ENCODE results near the gene ZMAT5. TPM values are rescaled to one million over a fixed set of nuclear protein-coding genes. Genes with fewer than 3 reads are reported as not detected.

Gene ZMAT5
- total and polyA plus RNA-seq, 10 of the 15 experiments (the other 5 are each of a cell fraction or from before 2014, with no cell fraction given) = 2.3 to 43.0 (median 21.9) TPM

GRCh38 chr22:29726512-29727130 lies 40.2 kb downstream of the ZMAT5 start:
- H4K20me1 ChIP-seq (ENCODE audit: control insufficient read depth, insufficient read depth) = no peaks in the 10 kb centered on the region
- H3K4me3 ChIP-seq = no peak overlapping the region
- ATAC-seq (no peak), FAIRE-seq (no peak), DNase-seq (ENCODE audit: low read depth, low spot score) (no peak)
- in situ Hi-C loops (cut with MboI) = no loop called here
- intact Hi-C loops (cut with micrococcal nuclease; ENCODE audit: unreplicated experiment) = loop anchor here (10.0 kb wide), 1 partner anchor 358 kb away; the partner anchor contains the start of gene HORMAD2
- H3K79me2 ChIP-seq (ENCODE audit: control insufficient read depth, insufficient read depth, low read length) = no peaks in the 10 kb centered on the region
- H3K4me2 ChIP-seq (ENCODE audit: control insufficient read depth, insufficient read depth) = no peak overlapping the region
- no peaks in the 10 kb centered on the region for H3K4me1 ChIP-seq (ENCODE audit: control insufficient read depth, insufficient read depth, low read length)
- no peak overlapping the region for H3K27ac ChIP-seq (ENCODE audit: control insufficient read depth, insufficient read depth)
- H3K36me3 ChIP-seq (ENCODE audit: control insufficient read depth in 2 of 2, insufficient read depth in 2 of 2, low read length in 1 of 2) = no peaks in the 10 kb centered on the region; a peak in 1 of 4 replicates
- peaks cover 0 to 2% of the 10 kb centered on the region in 2 experiments; a peak in 1 of 4 replicates for H3K27me3 ChIP-seq (replicated peaks in 1 of 2; ENCODE audit: control insufficient read depth in 2 of 2, insufficient read depth in 2 of 2, low read length in 1 of 2)
- no peak overlapping the region for H3K9ac ChIP-seq (ENCODE audit: control insufficient read depth, insufficient read depth, low read length)
- WGBS (ENCODE audit: insufficient coverage, insufficient replicate concordance, low lambda C conversion rate, missing lambda C conversion rate) = 40% methylated on average over 15 of the region's 15 CpGs
- ChIA-PET RAD21 (ENCODE audit: unreplicated experiment) (interaction anchor here (0.7 kb wide), 1 partner anchor 35 kb away, joined by 5 read pairs; no protein-coding TSS in a partner anchor), CTCF (interaction anchor here (2.5 kb wide), 1 partner anchor 278 kb away, joined by 8 read pairs; no protein-coding TSS in a partner anchor), POLR2A (no interaction called here), SMC1A (ENCODE audit: uncharacterized antibody, unreplicated experiment) (no interaction called here)
- H3K9me3 ChIP-seq (replicated peaks; ENCODE audit: control insufficient read depth, insufficient read depth, low read length) = no peaks in the 10 kb centered on the region
- TF ChIP-seq BCL11A (IDR thresholded peaks at IDR 0.05; ENCODE audit: low read depth, low read length) (no peak), ZBTB4 (CRISPR knock-in tag; IDR thresholded peaks at IDR 0.05) (no peak)
- no peak overlapping the region for H2AFZ ChIP-seq (ENCODE audit: control insufficient read depth, low read depth, low read length)
- no TSS peak for BruUV-seq (replicated peaks)

DNA sequence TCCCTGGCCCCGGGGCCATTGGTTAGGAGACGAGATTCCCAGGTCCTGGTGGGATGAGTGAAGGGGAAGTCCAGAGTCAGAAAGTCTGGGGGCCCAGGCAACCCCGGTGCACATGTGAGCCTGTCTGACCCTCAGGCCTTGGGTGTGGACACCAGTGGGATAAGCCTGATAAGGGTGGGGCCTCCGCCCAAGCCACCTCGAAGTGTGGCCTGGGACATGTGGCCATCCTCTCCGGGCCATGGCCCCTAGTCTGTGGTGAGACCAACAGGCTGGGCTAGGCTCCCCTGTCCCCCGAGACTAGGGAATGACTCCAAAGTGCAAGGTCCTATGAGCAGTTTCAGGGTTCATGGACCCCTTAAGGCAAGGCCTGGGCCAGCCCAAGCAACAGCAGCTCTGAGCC lies 40.7 kb downstream of the ZMAT5 start:
- no peaks in the 10 kb centered on the region for H3K4me1 ChIP-seq (ENCODE audit: control insufficient read depth, insufficient read depth, low read length)
- no TSS peak for BruUV-seq (replicated peaks)
- intact Hi-C loops (cut with micrococcal nuclease; ENCODE audit: unreplicated experiment) = loop anchor here (10.0 kb wide), 1 partner anchor 359 kb away; the partner anchor contains the start of gene HORMAD2
- H2AFZ ChIP-seq (ENCODE audit: control insufficient read depth, low read depth, low read length) = no peak overlapping the region
- no peaks in the 10 kb centered on the region for H4K20me1 ChIP-seq (ENCODE audit: control insufficient read depth, insufficient read depth)
- ATAC-seq (no peak), FAIRE-seq (no peak), DNase-seq (ENCODE audit: low read depth, low spot score) (no peak)
- no peak overlapping the region for H3K4me3 ChIP-seq
- RAD21 ChIA-PET (ENCODE audit: unreplicated experiment) = no interaction called here
- H3K9ac ChIP-seq (ENCODE audit: control insufficient read depth, insufficient read depth, low read length) = no peak overlapping the region
- CTCF ChIA-PET = interaction anchor here (0.6 to 2.5 kb wide), 2 partner anchors 278 to 365 kb away, joined by 3 to 8 read pairs; no protein-coding TSS in a partner anchor
- 17% methylated on average over 6 of the region's 7 CpGs for WGBS (ENCODE audit: insufficient coverage, insufficient replicate concordance, low lambda C conversion rate, missing lambda C conversion rate)
- H3K27me3 ChIP-seq (replicated peaks in 1 of 2; ENCODE audit: control insufficient read depth in 2 of 2, insufficient read depth in 2 of 2, low read length in 1 of 2) = peaks cover 0 to 2% of the 10 kb centered on the region in 2 experiments; a peak in 1 of 4 replicates
- H3K36me3 ChIP-seq (ENCODE audit: control insufficient read depth in 2 of 2, insufficient read depth in 2 of 2, low read length in 1 of 2) = no peaks in the 10 kb centered on the region; a peak in 1 of 4 replicates
- H3K79me2 ChIP-seq (ENCODE audit: control insufficient read depth, insufficient read depth, low read length) = no peaks in the 10 kb centered on the region
- in situ Hi-C loops (cut with MboI) = no loop called here
- H3K27ac ChIP-seq (ENCODE audit: control insufficient read depth, insufficient read depth) = no peak overlapping the region
- H3K4me2 ChIP-seq (ENCODE audit: control insufficient read depth, insufficient read depth) = no peak overlapping the region
- no peaks in the 10 kb centered on the region for H3K9me3 ChIP-seq (replicated peaks; ENCODE audit: control insufficient read depth, insufficient read depth, low read length)
- SMC1A ChIA-PET (ENCODE audit: uncharacterized antibody, unreplicated experiment) = no interaction called here
- POLR2A ChIA-PET = no interaction called here
- TF ChIP-seq USF2 (IDR thresholded peaks at IDR 0.05; ENCODE audit: borderline replicate concordance, low read depth, low read length) (no peak), BCL3 (IDR thresholded peaks at IDR 0.05; ENCODE audit: borderline replicate concordance, insufficient read depth, low read depth, low read length, poor library complexity, severe bottlenecking) (no peak), PRDM15 (CRISPR knock-in tag; IDR thresholded peaks at IDR 0.05) (no peak)

Measured in GM12878 (cell line).